B cell (primary cell): ENCODE measurements around the gene ACOD1. TPM values are rescaled to one million over a fixed set of nuclear protein-coding genes. Genes with fewer than 3 reads are reported as not detected.

Source experiments
- ATAC-seq: fragments of 200-7000 bp; cut with Tn5 transposase; one replicate; pipeline ENCODE4 v1.10.0; 2021; ENCODE audit warnings: low read depth, mild to moderate bottlenecking, moderate number of reproducible peaks, moderate library complexity
- CTCF ChIA-PET: fragments of 350-600 bp; sonication (Branson Sonifier 250); formaldehyde crosslinking; loops from one replicate; lab custom pipeline; 2021; ENCODE audit warnings: antibody characterized with exemption, inconsistent platforms; lab: Charles Lee
- POLR2A ChIA-PET: fragments of 350-600 bp; sonication (Branson Sonifier 250); formaldehyde crosslinking; loops from one replicate; lab custom pipeline; 2021; ENCODE audit warnings: antibody characterized with exemption; lab: Charles Lee
- DNase-seq: peaks from one replicate; pipeline ENCODE4 v3.0.0; 2013
- H2AFZ ChIP-seq: 2 replicates; pipeline ENCODE4 v1.6.1; 2012; ENCODE audit warnings: mild to moderate bottlenecking, low read depth, low read length; ENCODE audit not compliant: insufficient read depth, poor library complexity, severe bottlenecking
- H3K27ac ChIP-seq, 2 donors: 1 replicate in 1 of 2; 2 replicates in 1 of 2; pipeline ENCODE4 v1.5.1; 2012 to 2013; ENCODE audit warnings: low read length in 2 of 2, mild to moderate bottlenecking in 2 of 2, moderate library complexity in 1 of 2
- H3K27me3 ChIP-seq, 4 experiments: fragments of 200-600 bp in 1 of 4; sonication (generic) in 1 of 4; replicated peaks in 1 of 4; 1 replicate in 2 of 4; 2 replicates in 2 of 4; pipeline versions ENCODE4 v1.6.1 to v1.7.0; 2013 to 2016; ENCODE audit warnings: low read length in 3 of 4, mild to moderate bottlenecking in 2 of 4, mixed read lengths in 1 of 4, moderate library complexity in 1 of 4; ENCODE audit not compliant: insufficient read depth in 4 of 4, control insufficient read depth in 3 of 4; ENCODE audit errors: control extremely low read depth in 1 of 4
- H3K36me3 ChIP-seq, 2 experiments: replicated peaks in 1 of 2; 1 replicate in 1 of 2; 2 replicates in 1 of 2; pipeline versions ENCODE4 v1.6.1 to v1.7.1; 2013; ENCODE audit warnings: low read length in 1 of 2; ENCODE audit not compliant: insufficient read depth in 2 of 2, control insufficient read depth in 1 of 2; ENCODE audit errors: control extremely low read depth in 1 of 2, extremely low read depth in 1 of 2
- H3K4me1 ChIP-seq, 2 donors: fragments of 200-600 bp in 1 of 2; sonication (generic) in 1 of 2; 1 replicate in 1 of 2; 2 replicates in 1 of 2; pipeline versions ENCODE4 v1.5.1 to v1.6.1; 2013 to 2017; ENCODE audit warnings: low read length in 2 of 2; ENCODE audit not compliant: control insufficient read depth in 2 of 2, insufficient read depth in 2 of 2
- H3K4me2 ChIP-seq: replicated peaks from 2 replicates; pipeline ENCODE3; 2012; ENCODE audit warnings: mild to moderate bottlenecking, low read depth, low read length; ENCODE audit not compliant: poor library complexity, severe bottlenecking
- H3K4me3 ChIP-seq, 5 experiments: fragments of 200-600 bp in 1 of 5; sonication (generic) in 1 of 5; 1 replicate in 3 of 5; 2 replicates in 2 of 5; pipeline versions ENCODE4 v1.5.1 to v1.7.0; 2011 to 2016; ENCODE audit warnings: low read length in 4 of 5, mild to moderate bottlenecking in 4 of 5, low read depth in 2 of 5, control low read depth in 1 of 5, moderate library complexity in 1 of 5; ENCODE audit not compliant: insufficient read depth in 1 of 5; ENCODE audit errors: control extremely low read depth in 1 of 5, extremely low read depth in 1 of 5
- H3K79me2 ChIP-seq: fragments of 200-600 bp; sonication (generic); one replicate; pipeline ENCODE4 v1.6.0; 2016; ENCODE audit warnings: low read length; ENCODE audit not compliant: control insufficient read depth, insufficient read depth
- H3K9ac ChIP-seq: fragments of 200-600 bp; sonication (generic); 2 replicates; pipeline ENCODE4 v1.6.1; 2017; ENCODE audit warnings: mild to moderate bottlenecking, low read length, moderate library complexity
- H3K9me3 ChIP-seq, 3 donors: one replicate each; pipeline versions ENCODE4 v1.6.1 to v1.7.1; 2013; ENCODE audit warnings: low read length in 2 of 3; ENCODE audit not compliant: control insufficient read depth in 2 of 3, insufficient read depth in 1 of 3; ENCODE audit errors: control extremely low read depth in 1 of 3
- H4K20me1 ChIP-seq: 2 replicates; pipeline ENCODE4 v1.6.0; 2012; ENCODE audit warnings: mild to moderate bottlenecking, low read length; ENCODE audit not compliant: insufficient read depth, control insufficient read depth, poor library complexity, severe bottlenecking
- H3K27ac Mint-ChIP-seq: one replicate; pipeline ENCODE4 v1.8.0; 2021; ENCODE audit warnings: mixed read lengths
- H3K27me3 Mint-ChIP-seq: one replicate; pipeline ENCODE4 v1.8.0; 2021; ENCODE audit warnings: mixed read lengths
- H3K4me1 Mint-ChIP-seq: one replicate; pipeline ENCODE4 v1.8.0; 2021; ENCODE audit warnings: mixed read lengths
- H3K4me3 Mint-ChIP-seq: one replicate; pipeline ENCODE4 v1.8.0; 2021; ENCODE audit warnings: mixed read lengths
- H3K9me3 Mint-ChIP-seq: one replicate; pipeline ENCODE4 v1.8.0; 2022; ENCODE audit warnings: mixed read lengths; ENCODE audit not compliant: insufficient read depth
- EZH2 ChIP-seq: IDR thresholded peaks from 2 replicates; pipeline ENCODE4 v1.6.1; 2012; ENCODE audit warnings: borderline replicate concordance, low read depth, mild to moderate bottlenecking, moderate library complexity, low read length; ENCODE audit not compliant: insufficient read depth, poor library complexity, severe bottlenecking
- WGBS: methylation state at CpG from one replicate; pipeline ENCODE4 v1.1.5; 2013; ENCODE audit warnings: missing lambda C conversion rate; ENCODE audit not compliant: insufficient coverage; 5-methylcytosine and 5-hydroxymethylcytosine counted together
- intact Hi-C: fragments of 100-400 bp; cut with micrococcal nuclease; formaldehyde crosslinking; loops from one replicate; pipeline ENCODE4 v1.10.0; 2022
- polyA plus RNA-seq: library from polyadenylated mRNA; depleted of rRNA; stranded (reverse); fragments of >200 nt; gene quantifications from 2 replicates; pipeline ENCODE4 v1.2.3, GENCODE V29; 2012
- total RNA-seq, 2 donors: library from RNA; stranded (reverse); fragments of 120-200 nt in 1 of 2; gene quantifications; 1 replicate in 1 of 2; 2 replicates in 1 of 2; pipeline versions ENCODE4 v1.2.3 to v1.2.4, GENCODE V29; 2013 to 2022
- TF ChIP-seq, protein P1 (sequence below): fragments of 200-600 bp; IDR thresholded peaks from one replicate; pipeline ENCODE4 v1.8.0; 2022; ENCODE audit warnings: antibody characterized with exemption, mild to moderate bottlenecking

Gene ACOD1
- total and polyA plus RNA-seq, 2 donors (not counting 1 experiment from before 2014, with no cell fraction given), result not detected

DNA sequence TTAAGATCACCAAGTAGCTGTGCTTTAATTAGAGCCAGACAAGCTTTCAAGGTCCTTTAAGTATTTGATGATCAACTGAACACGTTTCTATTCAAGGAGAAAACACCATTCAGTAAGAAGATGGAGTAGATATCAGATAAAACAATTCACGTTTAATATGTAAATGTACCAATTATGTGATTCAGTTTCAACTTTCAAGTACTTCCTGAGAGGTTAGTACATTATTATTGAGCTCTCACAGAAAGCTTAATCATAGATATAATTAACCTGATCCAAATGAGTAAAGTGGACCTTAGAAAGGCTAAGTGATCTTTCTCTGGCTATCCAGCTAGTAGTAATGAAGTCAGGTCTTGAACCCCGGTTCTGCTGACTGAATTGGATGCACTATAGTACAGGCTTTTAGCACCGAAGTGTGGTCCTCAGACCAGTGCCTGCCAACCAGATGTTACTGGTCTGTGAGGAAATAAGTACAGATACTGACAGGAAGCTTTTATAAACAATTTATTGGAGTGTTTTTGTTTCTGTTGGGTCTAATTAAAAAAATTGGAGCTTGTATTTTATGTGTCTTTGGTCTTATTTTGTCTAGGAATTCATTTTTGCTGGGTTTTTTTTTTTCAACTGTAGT, 53.8 kb downstream of the ACOD1 start:
- Histone ChIP-seq H3K36me3 (peaks cover 7 to 31% of the 10 kb centered on the region in 2 experiments), H3K9ac (no peak overlapping the region), H3K4me2 (no peak overlapping the region), H3K4me1 (peaks cover 0 to 4% of the 10 kb centered on the region in 2 donors), H3K27ac (peak overlapping the region in 1 of 2 donors; percentile 64), H3K27me3 (no peaks in the 10 kb centered on the region), H3K79me2 (no peaks in the 10 kb centered on the region), H2AFZ (no peak overlapping the region), H4K20me1 (no peaks in the 10 kb centered on the region), H3K4me3 (no peak overlapping the region), H3K9me3 (no peaks in the 10 kb centered on the region)
- intact Hi-C loops, result no loop called here
- ATAC-seq, result no peak
- Mint-ChIP-seq H3K27ac (peak overlapping the region; percentile 16), H3K27me3 (no peaks in the 10 kb centered on the region), H3K4me1 (peaks cover 24% of the 10 kb centered on the region), H3K9me3 (no peaks in the 10 kb centered on the region), H3K4me3 (no peak overlapping the region)
- 67% methylated on average over 1 of the region's 4 CpGs for WGBS
- DNase-seq, result no peak
- ChIA-PET POLR2A (interaction anchor here (1.2 kb wide), 2 partner anchors 9 to 24 kb away, joined by 3 to 4 read pairs; no protein-coding TSS in a partner anchor), CTCF (interaction anchor here (0.7 to 3.6 kb wide), 7 partner anchors 10 to 226 kb away, joined by 3 to 17 read pairs (median 5); partner anchors contain the start of genes CLN5 and FBXL3)
- TF ChIP-seq EZH2, result no peak
- TF ChIP-seq, protein P1, sequence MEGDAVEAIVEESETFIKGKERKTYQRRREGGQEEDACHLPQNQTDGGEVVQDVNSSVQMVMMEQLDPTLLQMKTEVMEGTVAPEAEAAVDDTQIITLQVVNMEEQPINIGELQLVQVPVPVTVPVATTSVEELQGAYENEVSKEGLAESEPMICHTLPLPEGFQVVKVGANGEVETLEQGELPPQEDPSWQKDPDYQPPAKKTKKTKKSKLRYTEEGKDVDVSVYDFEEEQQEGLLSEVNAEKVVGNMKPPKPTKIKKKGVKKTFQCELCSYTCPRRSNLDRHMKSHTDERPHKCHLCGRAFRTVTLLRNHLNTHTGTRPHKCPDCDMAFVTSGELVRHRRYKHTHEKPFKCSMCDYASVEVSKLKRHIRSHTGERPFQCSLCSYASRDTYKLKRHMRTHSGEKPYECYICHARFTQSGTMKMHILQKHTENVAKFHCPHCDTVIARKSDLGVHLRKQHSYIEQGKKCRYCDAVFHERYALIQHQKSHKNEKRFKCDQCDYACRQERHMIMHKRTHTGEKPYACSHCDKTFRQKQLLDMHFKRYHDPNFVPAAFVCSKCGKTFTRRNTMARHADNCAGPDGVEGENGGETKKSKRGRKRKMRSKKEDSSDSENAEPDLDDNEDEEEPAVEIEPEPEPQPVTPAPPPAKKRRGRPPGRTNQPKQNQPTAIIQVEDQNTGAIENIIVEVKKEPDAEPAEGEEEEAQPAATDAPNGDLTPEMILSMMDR, result no peak

DNA sequence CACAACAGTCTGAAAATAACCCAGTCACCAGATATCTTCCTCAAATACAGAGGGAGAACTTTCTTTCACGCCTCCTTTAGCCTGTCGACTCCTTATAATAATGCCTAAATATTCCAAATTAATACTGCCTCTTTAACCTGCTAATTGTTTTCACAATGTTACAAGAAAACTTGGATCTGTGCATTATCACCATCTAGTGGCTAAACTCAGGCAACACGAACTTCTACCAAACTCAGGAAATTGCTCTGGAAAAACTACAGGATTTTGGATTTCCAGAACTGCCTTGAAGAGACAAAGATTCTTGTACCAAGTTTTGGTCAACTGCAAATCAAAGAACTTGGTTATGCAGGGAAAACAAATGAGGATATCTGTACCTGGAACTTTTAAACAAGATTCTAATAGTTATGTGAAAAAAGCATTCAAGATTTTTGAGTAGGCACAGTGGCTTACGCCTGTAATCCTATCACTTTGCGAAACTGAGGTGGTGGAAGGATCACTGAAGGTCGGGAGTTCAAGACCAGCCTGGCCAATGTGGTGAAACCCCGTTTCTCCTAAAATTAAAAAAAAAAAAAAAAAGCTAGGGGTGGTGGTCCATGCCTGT, 54.4 kb downstream of the ACOD1 start:
- no peaks in the 10 kb centered on the region for H3K27me3 ChIP-seq
- H3K9me3 Mint-ChIP-seq, result no peaks in the 10 kb centered on the region
- no peak overlapping the region for H3K4me2 ChIP-seq
- H3K27ac ChIP-seq, result peak overlapping the region in 1 of 2 donors; percentile 64
- H3K4me3 Mint-ChIP-seq, result no peak overlapping the region
- no peak overlapping the region for H3K9ac ChIP-seq
- DNase-seq, result no peak
- H3K79me2 ChIP-seq, result peaks cover 5% of the 10 kb centered on the region
- no peak for ATAC-seq
- no peak overlapping the region for H3K4me3 ChIP-seq
- H3K36me3 ChIP-seq, result peaks cover 7 to 37% of the 10 kb centered on the region in 2 experiments
- H3K4me1 Mint-ChIP-seq, result peaks cover 26% of the 10 kb centered on the region
- CTCF ChIA-PET, result interaction anchor here (0.6 to 3.6 kb wide), 7 partner anchors 11 to 226 kb away, joined by 3 to 17 read pairs (median 5); partner anchors contain the start of genes CLN5 and FBXL3
- no peaks in the 10 kb centered on the region for H3K9me3 ChIP-seq
- H3K27me3 Mint-ChIP-seq, result no peaks in the 10 kb centered on the region
- H4K20me1 ChIP-seq, result no peaks in the 10 kb centered on the region
- no peak overlapping the region for H3K27ac Mint-ChIP-seq
- peaks cover 0 to 4% of the 10 kb centered on the region in 2 donors for H3K4me1 ChIP-seq
- POLR2A ChIA-PET, result interaction anchor here (0.6 to 1.2 kb wide), 2 partner anchors 10 to 61 kb away, joined by 3 to 9 read pairs; no protein-coding TSS in a partner anchor
- intact Hi-C loops, result no loop called here
- TF ChIP-seq, protein P1, result peak; percentile 60
- TF ChIP-seq EZH2, result no peak
- WGBS, result 67% methylated on average over 4 of the region's 7 CpGs
- no peak overlapping the region for H2AFZ ChIP-seq
